Activated CD4-positive, alpha-beta memory T cell treated with anti-CD3 and anti-CD28 coated beads for 36 hours (primary cell): ENCODE results near the gene HMCN2. TPM values are rescaled to one million over a fixed set of nuclear protein-coding genes. Genes with fewer than 3 reads are reported as not detected.

Experiments
- CTCF ChIA-PET: fragments of 350-600 bp; sonication (Branson Sonifier 250); formaldehyde crosslinking; loops from one replicate; lab custom pipeline; 2021; ENCODE audit warnings: antibody characterized with exemption, inconsistent platforms; lab: Charles Lee
- POLR2A ChIA-PET: fragments of 350-600 bp; sonication (Branson Sonifier 250); formaldehyde crosslinking; loops from one replicate; lab custom pipeline; 2021; ENCODE audit warnings: antibody characterized with exemption; lab: Charles Lee
- DNase-seq: peaks from one replicate; pipeline ENCODE4 v3.0.0-alpha.2; 2020
- H3K27ac Mint-ChIP-seq: one replicate; pipeline ENCODE4 v1.8.0; 2021; ENCODE audit warnings: mixed read lengths
- H3K27me3 Mint-ChIP-seq: one replicate; pipeline ENCODE4 v1.8.0; 2021; ENCODE audit warnings: mixed read lengths
- H3K36me3 Mint-ChIP-seq: one replicate; pipeline ENCODE4 v1.8.0; 2021; ENCODE audit warnings: mixed read lengths
- H3K4me1 Mint-ChIP-seq: one replicate; pipeline ENCODE4 v1.8.0; 2021; ENCODE audit warnings: low read depth, mixed read lengths
- H3K4me3 Mint-ChIP-seq: one replicate; pipeline ENCODE4 v1.8.0; 2021; ENCODE audit warnings: mild to moderate bottlenecking, mixed read lengths
- H3K9me3 Mint-ChIP-seq: one replicate; pipeline ENCODE4 v1.8.0; 2021; ENCODE audit warnings: mixed read lengths
- intact Hi-C: fragments of 100-400 bp; cut with micrococcal nuclease; formaldehyde crosslinking; loops from one replicate; pipeline ENCODE4 v1.15.1; 2023
- total RNA-seq, 2 experiments: library from RNA; stranded (reverse); gene quantifications; one replicate each; pipeline ENCODE4 v1.2.3, GENCODE V29; 2021

Gene HMCN2
- total RNA-seq, 2 experiments from 2014 or later = not detected

- no peaks in the 10 kb centered on the region for H3K4me1 Mint-ChIP-seq
- ChIA-PET CTCF (no interaction called here), POLR2A (no interaction called here)
- no peak for DNase-seq
- no peak overlapping the region for H3K27ac Mint-ChIP-seq
- peaks cover 2% of the 10 kb centered on the region for H3K9me3 Mint-ChIP-seq
- intact Hi-C loops = no loop called here
- H3K27me3 Mint-ChIP-seq = peaks cover 34% of the 10 kb centered on the region
- no peak overlapping the region for H3K4me3 Mint-ChIP-seq
- no peaks in the 10 kb centered on the region for H3K36me3 Mint-ChIP-seq
These were observed 6.5 kb upstream of the HMCN2 start for GRCh38 chr9:130259044-130259443.

GRCh38 chr9:130260816-130261765, 4.5 kb upstream of the HMCN2 start:
- Mint-ChIP-seq H3K4me3 (no peak overlapping the region), H3K36me3 (no peaks in the 10 kb centered on the region), H3K9me3 (peaks cover 2% of the 10 kb centered on the region), H3K27ac (no peak overlapping the region), H3K4me1 (peaks cover 3% of the 10 kb centered on the region), H3K27me3 (peaks cover 44% of the 10 kb centered on the region)
- ChIA-PET POLR2A (no interaction called here), CTCF (no interaction called here)
- no peak for DNase-seq
- intact Hi-C loops = no loop called here

GRCh38 chr9:130262061-130262745, 3.4 kb upstream of the HMCN2 start:
- peaks cover 55% of the 10 kb centered on the region for H3K27me3 Mint-ChIP-seq
- ChIA-PET POLR2A (no interaction called here), CTCF (no interaction called here)
- H3K9me3 Mint-ChIP-seq = peaks cover 2% of the 10 kb centered on the region
- no peak for DNase-seq
- intact Hi-C loops = no loop called here
- no peak overlapping the region for H3K27ac Mint-ChIP-seq
- no peak overlapping the region for H3K4me3 Mint-ChIP-seq
- no peaks in the 10 kb centered on the region for H3K36me3 Mint-ChIP-seq
- H3K4me1 Mint-ChIP-seq = peaks cover 8% of the 10 kb centered on the region

- POLR2A ChIA-PET = no interaction called here
- Mint-ChIP-seq H3K27ac (no peak overlapping the region), H3K4me3 (no peak overlapping the region), H3K9me3 (peaks cover 2% of the 10 kb centered on the region), H3K27me3 (peaks cover 57% of the 10 kb centered on the region), H3K4me1 (peaks cover 8% of the 10 kb centered on the region), H3K36me3 (no peaks in the 10 kb centered on the region)
- no peak for DNase-seq
- intact Hi-C loops = no loop called here
- CTCF ChIA-PET = interaction anchor here (1.7 kb wide), 1 partner anchor 17 kb away, joined by 4 read pairs; no protein-coding TSS in a partner anchor
These were observed 2.8 kb upstream of the HMCN2 start for GRCh38 chr9:130262771-130263170.

- DNase-seq = no peak
- Mint-ChIP-seq H3K36me3 (no peaks in the 10 kb centered on the region), H3K27ac (no peak overlapping the region), H3K27me3 (peaks cover 63% of the 10 kb centered on the region), H3K4me3 (no peak overlapping the region), H3K9me3 (no peaks in the 10 kb centered on the region), H3K4me1 (peaks cover 8% of the 10 kb centered on the region)
- POLR2A ChIA-PET = no interaction called here
- intact Hi-C loops = no loop called here
- CTCF ChIA-PET = interaction anchor here (1.7 kb wide), 1 partner anchor 18 kb away, joined by 4 read pairs; no protein-coding TSS in a partner anchor
These were observed 1.8 kb upstream of the HMCN2 start for GRCh38 chr9:130263601-130264413.

GRCh38 chr9:130264414-130265350, 878 bp upstream of the HMCN2 start:
- Mint-ChIP-seq H3K9me3 (no peaks in the 10 kb centered on the region), H3K27me3 (peaks cover 62% of the 10 kb centered on the region), H3K4me3 (no peak overlapping the region), H3K36me3 (no peaks in the 10 kb centered on the region), H3K27ac (no peak overlapping the region), H3K4me1 (peaks cover 8% of the 10 kb centered on the region)
- ChIA-PET CTCF (interaction anchor here (1.7 kb wide), 1 partner anchor 19 kb away, joined by 4 read pairs; no protein-coding TSS in a partner anchor), POLR2A (no interaction called here)
- intact Hi-C loops = no loop called here
- DNase-seq = no peak

GRCh38 chr9:130266236-130267098, 907 bp downstream of the HMCN2 start:
- Mint-ChIP-seq H3K4me3 (no peak overlapping the region), H3K9me3 (no peaks in the 10 kb centered on the region), H3K36me3 (no peaks in the 10 kb centered on the region), H3K27me3 (peaks cover 57% of the 10 kb centered on the region), H3K4me1 (peaks cover 8% of the 10 kb centered on the region), H3K27ac (no peak overlapping the region)
- DNase-seq = no peak
- ChIA-PET CTCF (no interaction called here), POLR2A (no interaction called here)
- intact Hi-C loops = no loop called here

- H3K36me3 Mint-ChIP-seq = no peaks in the 10 kb centered on the region
- no peak for DNase-seq
- H3K4me3 Mint-ChIP-seq = no peak overlapping the region
- CTCF ChIA-PET = interaction anchor here (1.5 kb wide), 1 partner anchor 8 kb away, joined by 4 read pairs; no protein-coding TSS in a partner anchor
- H3K27me3 Mint-ChIP-seq = peaks cover 51% of the 10 kb centered on the region
- peaks cover 8% of the 10 kb centered on the region for H3K4me1 Mint-ChIP-seq
- intact Hi-C loops = no loop called here
- no peak overlapping the region for H3K27ac Mint-ChIP-seq
- POLR2A ChIA-PET = no interaction called here
- H3K9me3 Mint-ChIP-seq = no peaks in the 10 kb centered on the region
These were observed 2.4 kb downstream of the HMCN2 start for GRCh38 chr9:130267930-130268329.

GRCh38 chr9:130268521-130269211, 3.1 kb downstream of the HMCN2 start:
- Mint-ChIP-seq H3K27ac (no peak overlapping the region), H3K27me3 (peaks cover 45% of the 10 kb centered on the region), H3K9me3 (no peaks in the 10 kb centered on the region), H3K4me1 (peaks cover 8% of the 10 kb centered on the region), H3K36me3 (no peaks in the 10 kb centered on the region), H3K4me3 (no peak overlapping the region)
- no peak for DNase-seq
- POLR2A ChIA-PET = no interaction called here
- CTCF ChIA-PET = interaction anchor here (1.5 kb wide), 1 partner anchor 8 kb away, joined by 4 read pairs; no protein-coding TSS in a partner anchor
- intact Hi-C loops = no loop called here

- ChIA-PET CTCF (interaction anchor here (1.2 kb wide), 1 partner anchor 164 kb away, joined by 3 read pairs; no protein-coding TSS in a partner anchor), POLR2A (no interaction called here)
- intact Hi-C loops = no loop called here
- H3K27me3 Mint-ChIP-seq = peaks cover 36% of the 10 kb centered on the region
- no peak for DNase-seq
- no peak overlapping the region for H3K4me3 Mint-ChIP-seq
- H3K36me3 Mint-ChIP-seq = no peaks in the 10 kb centered on the region
- H3K27ac Mint-ChIP-seq = no peak overlapping the region
- peaks cover 2% of the 10 kb centered on the region for H3K4me1 Mint-ChIP-seq
- no peaks in the 10 kb centered on the region for H3K9me3 Mint-ChIP-seq
These were observed 5.9 kb downstream of the HMCN2 start for GRCh38 chr9:130271473-130271872.
